HEK293 (cell line): ENCODE measurements around the gene MAGEB6.

ENCODE experiments used
- ATF2 ChIP-seq: fragments of 450-650 bp; formaldehyde crosslinking; IDR thresholded peaks from 2 replicates; pipeline ENCODE4 v1.5.1; 2016; ENCODE audit warnings: missing biosample characterization, missing genetic modification characterization, low read depth
- CTCF ChIP-seq: fragments of 450-650 bp; formaldehyde crosslinking; IDR thresholded peaks from 2 replicates; pipeline ENCODE4 v1.5.1; 2016; ENCODE audit warnings: missing biosample characterization, missing genetic modification characterization
- KLF9 ChIP-seq: fragments of 450-650 bp; formaldehyde crosslinking; IDR thresholded peaks from 2 replicates; pipeline ENCODE4 v1.5.1; 2016; ENCODE audit warnings: missing biosample characterization, missing genetic modification characterization, low read depth
- REPIN1 ChIP-seq: fragments of 450-650 bp; formaldehyde crosslinking; IDR thresholded peaks from 2 replicates; pipeline ENCODE4 v1.5.1; 2017; ENCODE audit warnings: missing biosample characterization, missing genetic modification characterization, low read depth
- SALL2 ChIP-seq: fragments of 450-650 bp; formaldehyde crosslinking; IDR thresholded peaks from 2 replicates; pipeline ENCODE4 v1.5.0; 2017; ENCODE audit warnings: missing biosample characterization, mild to moderate bottlenecking, missing genetic modification characterization, borderline replicate concordance
- SETDB1 ChIP-seq: IDR thresholded peaks from one replicate; pipeline ENCODE4 v1.6.1; 2017; ENCODE audit warnings: mild to moderate bottlenecking, low read length, moderate library complexity, mixed read lengths; ENCODE audit not compliant: insufficient read length
- TCF7L2 ChIP-seq: IDR thresholded peaks from 2 replicates; pipeline ENCODE4 v1.6.1; 2011; ENCODE audit warnings: low read depth, mild to moderate bottlenecking, inconsistent platforms, low read length, moderate library complexity, borderline replicate concordance
- YY1 ChIP-seq: fragments of 450-650 bp; formaldehyde crosslinking; IDR thresholded peaks from 2 replicates; pipeline ENCODE4 v1.5.1; 2018; ENCODE audit warnings: missing biosample characterization, missing genetic modification characterization
- ZNF561 ChIP-seq: fragments of 450-650 bp; IDR thresholded peaks from 2 replicates; pipeline ENCODE4 v1.5.1; 2018; ENCODE audit warnings: missing biosample characterization, missing genetic modification characterization, borderline replicate concordance
- TF ChIP-seq, protein P1 (sequence below): sonication (generic); formaldehyde crosslinking; IDR thresholded peaks from 2 replicates; pipeline ENCODE4 v1.8.1; 2022; ENCODE audit warnings: mild to moderate bottlenecking, moderate library complexity, missing genetic modification reagents

DNA sequence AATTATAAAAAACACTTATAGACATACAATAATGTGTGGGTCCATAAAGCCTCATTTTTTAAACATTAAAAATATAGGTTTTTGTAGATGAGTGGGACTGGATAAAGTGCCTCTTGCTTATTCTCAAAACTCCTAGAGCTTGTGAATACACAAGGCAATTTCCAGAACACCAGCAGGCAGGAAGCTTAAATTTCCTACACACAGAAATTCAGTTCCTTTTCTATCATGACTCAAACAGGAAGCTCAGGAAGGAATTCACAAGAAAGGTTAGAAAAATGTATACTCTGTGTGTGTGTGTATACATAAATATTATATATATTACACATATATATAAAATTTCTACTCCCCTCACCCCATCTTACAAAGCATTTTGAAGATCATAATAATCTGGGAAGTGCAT is 11.3 kb downstream of the MAGEB6 start:
- TF ChIP-seq KLF9 (tag by site-specific recombination) (no peak), ZNF561 (tag by site-specific recombination) (no peak), REPIN1 (no peak), YY1 (no peak), ATF2 (no peak), SETDB1 (no peak), CTCF (no peak), TCF7L2 (no peak), SALL2 (tag by site-specific recombination) (no peak)
- TF ChIP-seq, protein P1, sequence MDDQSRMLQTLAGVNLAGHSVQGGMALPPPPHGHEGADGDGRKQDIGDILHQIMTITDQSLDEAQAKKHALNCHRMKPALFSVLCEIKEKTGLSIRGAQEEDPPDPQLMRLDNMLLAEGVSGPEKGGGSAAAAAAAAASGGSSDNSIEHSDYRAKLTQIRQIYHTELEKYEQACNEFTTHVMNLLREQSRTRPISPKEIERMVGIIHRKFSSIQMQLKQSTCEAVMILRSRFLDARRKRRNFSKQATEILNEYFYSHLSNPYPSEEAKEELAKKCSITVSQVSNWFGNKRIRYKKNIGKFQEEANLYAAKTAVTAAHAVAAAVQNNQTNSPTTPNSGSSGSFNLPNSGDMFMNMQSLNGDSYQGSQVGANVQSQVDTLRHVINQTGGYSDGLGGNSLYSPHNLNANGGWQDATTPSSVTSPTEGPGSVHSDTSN (CRISPR knock-in tag), result no peak
